Panc1 (cell line): ENCODE results near the gene TRIB2. TPM values are rescaled to one million over a fixed set of nuclear protein-coding genes. Genes with fewer than 3 reads are reported as not detected.

Experiments
- ATAC-seq: fragments of 200-7000 bp; cut with Tn5 transposase; 2 replicates; pipeline ENCODE4 v1.9.1; 2020; ENCODE audit warnings: mild to moderate bottlenecking, moderate library complexity
- BruUV-seq: library from RNA; stranded (reverse); fragments of 400-500 nt; replicated peaks from 2 replicates; lab custom pipeline; 2021; lab: Mats Ljungman, UMichigan
- CTCF ChIA-PET: fragments of 300-600 bp; sonication (Branson Sonifier 250); formaldehyde crosslinking; loops from one replicate; lab custom pipeline; 2022; ENCODE audit warnings: antibody characterized with exemption; lab: Charles Lee
- POLR2A ChIA-PET: fragments of 300-600 bp; sonication (Branson Sonifier 250); formaldehyde crosslinking; loops from one replicate; lab custom pipeline; 2022; ENCODE audit warnings: antibody characterized with exemption; lab: Charles Lee
- DNase-seq: peaks from one replicate; pipeline ENCODE4 v3.0.0-alpha.2; 2010; ENCODE audit warnings: low read depth, low spot score
- H3K27ac ChIP-seq: 2 replicates; pipeline ENCODE4 v1.5.1; 2011; ENCODE audit warnings: mild to moderate bottlenecking, low read length, inconsistent platforms
- H3K27me3 ChIP-seq: fragments of 200-500 bp; sonication (Bioruptor generic); 2 replicates; pipeline ENCODE4 v1.6.0; 2014; ENCODE audit warnings: low read length, inconsistent platforms; ENCODE audit not compliant: control insufficient read depth, insufficient read depth
- H3K36me3 ChIP-seq: fragments of 200-500 bp; sonication (Bioruptor generic); 2 replicates; pipeline ENCODE4 v1.5.1; 2014; ENCODE audit warnings: inconsistent platforms, mild to moderate bottlenecking, low read length, moderate library complexity; ENCODE audit not compliant: control insufficient read depth, insufficient read depth
- H3K4me1 ChIP-seq: 2 replicates; pipeline ENCODE4 v1.5.1; 2011; ENCODE audit warnings: inconsistent platforms, mild to moderate bottlenecking, low read length, moderate library complexity; ENCODE audit not compliant: control insufficient read depth, insufficient read depth
- H3K4me3 ChIP-seq, 2 experiments: 2 replicates each; pipeline ENCODE4 v1.5.1; 2011 to 2012; ENCODE audit warnings: low read depth in 2 of 2, low read length in 2 of 2, mild to moderate bottlenecking in 2 of 2, inconsistent platforms in 1 of 2, moderate library complexity in 1 of 2
- H3K9me3 ChIP-seq: fragments of 200-500 bp; sonication (Bioruptor generic); 2 replicates; pipeline ENCODE4 v1.5.1; 2014; ENCODE audit warnings: low read depth, mild to moderate bottlenecking, inconsistent platforms, low read length, moderate library complexity; ENCODE audit not compliant: control insufficient read depth, insufficient read depth
- POLR2AphosphoS5 ChIP-seq: IDR thresholded peaks from 2 replicates; pipeline ENCODE4 v1.6.1; 2012; ENCODE audit warnings: mild to moderate bottlenecking, low read depth, low read length, moderate library complexity
- SIN3A ChIP-seq: IDR thresholded peaks from 2 replicates; pipeline ENCODE4 v1.6.1; 2012; ENCODE audit warnings: low read depth, mild to moderate bottlenecking, low read length, moderate library complexity, borderline replicate concordance; ENCODE audit not compliant: insufficient read depth
- TCF7L2 ChIP-seq: IDR thresholded peaks from 2 replicates; pipeline ENCODE4 v1.6.1; 2011; ENCODE audit warnings: mild to moderate bottlenecking, low read depth, low read length, inconsistent platforms
- in situ Hi-C: cut with HindIII; loops from 2 replicates; pipeline ENCODE4 v1.10.0; 2016; ENCODE audit warnings: low sequenced_read_pairs, low pct_unique_long_range_greater_than_20kb
- intact Hi-C: fragments of 100-400 bp; cut with micrococcal nuclease; formaldehyde crosslinking; loops from one replicate; pipeline ENCODE4 v1.10.0; 2022; ENCODE audit not compliant: unreplicated experiment
- total RNA-seq: library from RNA; stranded (reverse); gene quantifications from one replicate; pipeline ENCODE4 v1.2.1, GENCODE V29; 2021; ENCODE audit not compliant: unreplicated experiment
- TF ChIP-seq, protein P1 (sequence below): fragments of 450-650 bp; IDR thresholded peaks from 2 replicates; pipeline ENCODE4 v1.5.1; 2017; ENCODE audit warnings: mild to moderate bottlenecking
- TF ChIP-seq, protein P2 (sequence below), 2 experiments: IDR thresholded peaks; 2 replicates each; pipeline ENCODE4 v1.6.1; 2011 to 2012; ENCODE audit warnings: low read depth in 2 of 2, control low read depth in 1 of 2, low read length in 1 of 2, mild to moderate bottlenecking in 1 of 2, moderate library complexity in 1 of 2; ENCODE audit not compliant: insufficient read depth in 1 of 2

The TRIB2 gene
- total RNA-seq, 1 experiment from 2014 or later: 43.2 TPM

GRCh38 chr2:12704378-12704777 is 12.4 kb upstream of the TRIB2 start:
- Histone ChIP-seq H3K36me3 (no peaks in the 10 kb centered on the region), H3K9me3 (no peaks in the 10 kb centered on the region; the same call in 1 of the 2 replicates), H3K4me1 (no peaks in the 10 kb centered on the region), H3K27me3 (no peaks in the 10 kb centered on the region), H3K4me3 (no peak overlapping the region), H3K27ac (no peak overlapping the region)
- BruUV-seq: no TSS peak
- ChIA-PET CTCF (no interaction called here), POLR2A (no interaction called here)
- ATAC-seq: no peak
- no peak for DNase-seq
- TF ChIP-seq SIN3A (no peak), TCF7L2 (no peak), POLR2AphosphoS5 (no peak)
- TF ChIP-seq, protein P1, sequence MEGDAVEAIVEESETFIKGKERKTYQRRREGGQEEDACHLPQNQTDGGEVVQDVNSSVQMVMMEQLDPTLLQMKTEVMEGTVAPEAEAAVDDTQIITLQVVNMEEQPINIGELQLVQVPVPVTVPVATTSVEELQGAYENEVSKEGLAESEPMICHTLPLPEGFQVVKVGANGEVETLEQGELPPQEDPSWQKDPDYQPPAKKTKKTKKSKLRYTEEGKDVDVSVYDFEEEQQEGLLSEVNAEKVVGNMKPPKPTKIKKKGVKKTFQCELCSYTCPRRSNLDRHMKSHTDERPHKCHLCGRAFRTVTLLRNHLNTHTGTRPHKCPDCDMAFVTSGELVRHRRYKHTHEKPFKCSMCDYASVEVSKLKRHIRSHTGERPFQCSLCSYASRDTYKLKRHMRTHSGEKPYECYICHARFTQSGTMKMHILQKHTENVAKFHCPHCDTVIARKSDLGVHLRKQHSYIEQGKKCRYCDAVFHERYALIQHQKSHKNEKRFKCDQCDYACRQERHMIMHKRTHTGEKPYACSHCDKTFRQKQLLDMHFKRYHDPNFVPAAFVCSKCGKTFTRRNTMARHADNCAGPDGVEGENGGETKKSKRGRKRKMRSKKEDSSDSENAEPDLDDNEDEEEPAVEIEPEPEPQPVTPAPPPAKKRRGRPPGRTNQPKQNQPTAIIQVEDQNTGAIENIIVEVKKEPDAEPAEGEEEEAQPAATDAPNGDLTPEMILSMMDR: no peak
- TF ChIP-seq, protein P2, sequence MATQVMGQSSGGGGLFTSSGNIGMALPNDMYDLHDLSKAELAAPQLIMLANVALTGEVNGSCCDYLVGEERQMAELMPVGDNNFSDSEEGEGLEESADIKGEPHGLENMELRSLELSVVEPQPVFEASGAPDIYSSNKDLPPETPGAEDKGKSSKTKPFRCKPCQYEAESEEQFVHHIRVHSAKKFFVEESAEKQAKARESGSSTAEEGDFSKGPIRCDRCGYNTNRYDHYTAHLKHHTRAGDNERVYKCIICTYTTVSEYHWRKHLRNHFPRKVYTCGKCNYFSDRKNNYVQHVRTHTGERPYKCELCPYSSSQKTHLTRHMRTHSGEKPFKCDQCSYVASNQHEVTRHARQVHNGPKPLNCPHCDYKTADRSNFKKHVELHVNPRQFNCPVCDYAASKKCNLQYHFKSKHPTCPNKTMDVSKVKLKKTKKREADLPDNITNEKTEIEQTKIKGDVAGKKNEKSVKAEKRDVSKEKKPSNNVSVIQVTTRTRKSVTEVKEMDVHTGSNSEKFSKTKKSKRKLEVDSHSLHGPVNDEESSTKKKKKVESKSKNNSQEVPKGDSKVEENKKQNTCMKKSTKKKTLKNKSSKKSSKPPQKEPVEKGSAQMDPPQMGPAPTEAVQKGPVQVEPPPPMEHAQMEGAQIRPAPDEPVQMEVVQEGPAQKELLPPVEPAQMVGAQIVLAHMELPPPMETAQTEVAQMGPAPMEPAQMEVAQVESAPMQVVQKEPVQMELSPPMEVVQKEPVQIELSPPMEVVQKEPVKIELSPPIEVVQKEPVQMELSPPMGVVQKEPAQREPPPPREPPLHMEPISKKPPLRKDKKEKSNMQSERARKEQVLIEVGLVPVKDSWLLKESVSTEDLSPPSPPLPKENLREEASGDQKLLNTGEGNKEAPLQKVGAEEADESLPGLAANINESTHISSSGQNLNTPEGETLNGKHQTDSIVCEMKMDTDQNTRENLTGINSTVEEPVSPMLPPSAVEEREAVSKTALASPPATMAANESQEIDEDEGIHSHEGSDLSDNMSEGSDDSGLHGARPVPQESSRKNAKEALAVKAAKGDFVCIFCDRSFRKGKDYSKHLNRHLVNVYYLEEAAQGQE (IDR thresholded peaks at IDR 0.05; ENCODE audit: insufficient read depth in 1 of 2, low read depth in 2 of 2, low read length in 1 of 2): no peak
- in situ Hi-C loops: no loop called here
- intact Hi-C loops: no loop called here

DNA sequence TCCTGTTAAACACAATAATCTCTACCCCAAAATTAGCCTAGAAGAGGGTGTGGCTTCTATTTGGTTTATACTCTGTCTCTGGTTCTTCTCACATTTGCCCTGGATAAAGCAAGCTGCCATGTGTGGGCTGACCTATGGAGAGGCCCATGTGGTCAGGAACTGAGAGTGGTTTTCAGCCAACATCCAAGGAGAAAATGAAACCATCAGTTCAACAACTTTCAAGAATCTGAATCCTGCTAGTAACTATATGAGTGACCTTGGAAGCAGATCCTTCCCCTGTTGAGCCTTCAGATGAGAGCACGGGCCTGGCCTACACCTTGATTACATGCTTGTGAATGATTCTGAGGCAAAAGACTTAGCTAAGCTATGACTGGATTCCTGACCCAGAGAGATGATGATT is 11.5 kb upstream of the TRIB2 start:
- TF ChIP-seq, protein P1: no peak
- intact Hi-C loops: no loop called here
- Histone ChIP-seq H3K4me3 (no peak overlapping the region), H3K36me3 (no peaks in the 10 kb centered on the region), H3K27ac (no peak overlapping the region), H3K9me3 (no peaks in the 10 kb centered on the region; the same call in 1 of the 2 replicates), H3K27me3 (no peaks in the 10 kb centered on the region), H3K4me1 (no peaks in the 10 kb centered on the region)
- ATAC-seq (no peak), DNase-seq (no peak)
- ChIA-PET CTCF (interaction anchor here (0.6 kb wide), 1 partner anchor 10 kb away, joined by 10 read pairs; no protein-coding TSS in a partner anchor), POLR2A (interaction anchor here (0.7 kb wide), 1 partner anchor 361 kb away, joined by 3 read pairs; no protein-coding TSS in a partner anchor)
- in situ Hi-C loops: no loop called here
- no TSS peak for BruUV-seq
